Measurements from ENCODE around the gene HAGH.
A peak's percentile ranks its signal among the peaks of the same experiment; 100 is the strongest.

The HAGH gene

GRCh38 chr16:1785846-1786170 lies 40.8 kb downstream of the HAGH start:
- no peak for DNase-seq

- no peak for DNase-seq
These were observed 41.4 kb downstream of the HAGH start for GRCh38 chr16:1784977-1785845.

GRCh38 chr16:1782408-1783264 lies 44.0 kb downstream of the HAGH start, which contains the start of the genes NUBP2 and SPSB3:
Gene NUBP2, plus strand, starts transcription at chr16:1782960. Its CDS starts 61 bp downstream, at chr16:1783021.
Gene SPSB3, minus strand, starts transcription at chr16:1782571. Its CDS starts 1,088 bp downstream, at chr16:1781483.
- peak; percentile 95 for DNase-seq

GRCh38 chr16:1781758-1782407 lies 44.7 kb downstream of the HAGH start:
- DNase-seq = no peak

GRCh38 chr16:1781254-1781653 lies 45.4 kb downstream of the HAGH start:
- no peak for DNase-seq

- DNase-seq = no peak
These were observed 46.0 kb downstream of the HAGH start for GRCh38 chr16:1780677-1781072.

- DNase-seq = no peak
These were observed 46.6 kb downstream of the HAGH start for GRCh38 chr16:1779741-1780676.

- DNase-seq = no peak
These were observed 47.4 kb downstream of the HAGH start for GRCh38 chr16:1779234-1779701.

GRCh38 chr16:1778200-1779179 lies 48.1 kb downstream of the HAGH start:
- no peak for DNase-seq

GRCh38 chr16:1777375-1778199 lies 49.0 kb downstream of the HAGH start:
- no peak for DNase-seq

GRCh38 chr16:1776991-1777374 lies 49.6 kb downstream of the HAGH start:
- no peak for DNase-seq

GRCh38 chr16:1776672-1776955 lies 50.0 kb downstream of the HAGH start:
- DNase-seq = no peak

- DNase-seq = no peak
These were observed 50.6 kb downstream of the HAGH start for GRCh38 chr16:1775846-1776671.

GRCh38 chr16:1775006-1775845 lies 51.4 kb downstream of the HAGH start:
- no peak for DNase-seq

- DNase-seq = no peak
These were observed 52.2 kb downstream of the HAGH start for GRCh38 chr16:1774448-1774780.

GRCh38 chr16:1773703-1774447 lies 52.8 kb downstream of the HAGH start:
- no peak for DNase-seq

GRCh38 chr16:1772908-1773702 lies 53.5 kb downstream of the HAGH start, which contains the start of gene MRPS34:
Gene MRPS34, minus strand, starts transcription at chr16:1773134. Its CDS starts 15 bp downstream, at chr16:1773119.
- peak; percentile 68 to 78 for DNase-seq
